MM.1S (cell line): ENCODE results near the gene PITRM1.

Experiments
- DNase-seq: peaks from one replicate; pipeline ENCODE4 v3.0.0-alpha.2; 2015
- H2AFZ ChIP-seq: fragments of 300-600 bp; sonication (generic); 2 replicates; pipeline ENCODE4 v1.6.0; 2016; ENCODE audit warnings: antibody characterized with exemption, low read length
- H3F3A ChIP-seq: fragments of 300-600 bp; sonication (generic); 2 replicates; pipeline ENCODE4 v1.6.1; 2016; ENCODE audit warnings: mild to moderate bottlenecking, antibody characterized with exemption, low read length, moderate library complexity, mixed read lengths; ENCODE audit not compliant: insufficient read depth
- H3K27ac ChIP-seq: fragments of 300-600 bp; sonication (generic); 2 replicates; pipeline ENCODE4 v1.5.1; 2016; ENCODE audit warnings: mild to moderate bottlenecking, low read length
- H3K27me3 ChIP-seq: fragments of 300-600 bp; sonication (generic); replicated peaks from 2 replicates; pipeline ENCODE4 v1.6.0; 2016; ENCODE audit warnings: low read length; ENCODE audit not compliant: insufficient read depth
- H3K36me3 ChIP-seq: fragments of 300-600 bp; sonication (generic); replicated peaks from 2 replicates; pipeline ENCODE4 v1.6.1; 2016; ENCODE audit warnings: mild to moderate bottlenecking, low read length, mixed read lengths; ENCODE audit not compliant: insufficient read depth
- H3K4me1 ChIP-seq: fragments of 300-600 bp; sonication (generic); 2 replicates; pipeline ENCODE4 v1.6.1; 2016; ENCODE audit warnings: low read length, mixed read lengths
- H3K4me2 ChIP-seq: fragments of 300-600 bp; sonication (generic); 2 replicates; pipeline ENCODE4 v1.6.0; 2016; ENCODE audit warnings: low read depth, low read length
- H3K4me3 ChIP-seq: fragments of 300-600 bp; sonication (generic); 2 replicates; pipeline ENCODE4 v1.5.1; 2016; ENCODE audit warnings: low read length, mixed read lengths
- H3K79me2 ChIP-seq: fragments of 300-600 bp; sonication (generic); 2 replicates; pipeline ENCODE4 v1.6.1; 2016; ENCODE audit warnings: mixed run types, low read length, mixed read lengths
- H3K9ac ChIP-seq: fragments of 300-600 bp; sonication (generic); 2 replicates; pipeline ENCODE4 v1.6.1; 2016; ENCODE audit warnings: low read length, mixed read lengths
- H3K9me2 ChIP-seq: fragments of 300-600 bp; sonication (generic); replicated peaks from 2 replicates; pipeline ENCODE4 v1.6.1; 2016; ENCODE audit warnings: mild to moderate bottlenecking, low read length, mixed read lengths; ENCODE audit not compliant: insufficient read depth
- H3K9me3 ChIP-seq: fragments of 300-600 bp; sonication (generic); replicated peaks from 2 replicates; pipeline ENCODE4 v1.6.1; 2016; ENCODE audit warnings: mild to moderate bottlenecking, low read length, mixed read lengths; ENCODE audit not compliant: insufficient read depth
- H4K20me1 ChIP-seq: fragments of 300-600 bp; sonication (generic); 2 replicates; pipeline ENCODE4 v1.6.1; 2016; ENCODE audit warnings: mild to moderate bottlenecking, low read length, moderate library complexity, mixed read lengths; ENCODE audit not compliant: insufficient read depth
- EZH2 ChIP-seq: fragments of 300-600 bp; sonication (generic); optimal IDR thresholded peaks from 2 replicates; pipeline ENCODE3; 2017; ENCODE audit warnings: low read depth, mild to moderate bottlenecking, antibody characterized with exemption, low read length, mixed read lengths
- EZH2phosphoT487 ChIP-seq: fragments of 300-600 bp; sonication (generic); IDR thresholded peaks from 2 replicates; pipeline ENCODE4 v1.6.1; 2018; ENCODE audit warnings: antibody characterized with exemption, low read length
- TF ChIP-seq, protein P1 (sequence below): fragments of 300-600 bp; sonication (generic); IDR thresholded peaks from 2 replicates; pipeline ENCODE4 v1.5.1; 2016; ENCODE audit warnings: antibody characterized with exemption, low read length, mixed read lengths

PITRM1 gene

DNA sequence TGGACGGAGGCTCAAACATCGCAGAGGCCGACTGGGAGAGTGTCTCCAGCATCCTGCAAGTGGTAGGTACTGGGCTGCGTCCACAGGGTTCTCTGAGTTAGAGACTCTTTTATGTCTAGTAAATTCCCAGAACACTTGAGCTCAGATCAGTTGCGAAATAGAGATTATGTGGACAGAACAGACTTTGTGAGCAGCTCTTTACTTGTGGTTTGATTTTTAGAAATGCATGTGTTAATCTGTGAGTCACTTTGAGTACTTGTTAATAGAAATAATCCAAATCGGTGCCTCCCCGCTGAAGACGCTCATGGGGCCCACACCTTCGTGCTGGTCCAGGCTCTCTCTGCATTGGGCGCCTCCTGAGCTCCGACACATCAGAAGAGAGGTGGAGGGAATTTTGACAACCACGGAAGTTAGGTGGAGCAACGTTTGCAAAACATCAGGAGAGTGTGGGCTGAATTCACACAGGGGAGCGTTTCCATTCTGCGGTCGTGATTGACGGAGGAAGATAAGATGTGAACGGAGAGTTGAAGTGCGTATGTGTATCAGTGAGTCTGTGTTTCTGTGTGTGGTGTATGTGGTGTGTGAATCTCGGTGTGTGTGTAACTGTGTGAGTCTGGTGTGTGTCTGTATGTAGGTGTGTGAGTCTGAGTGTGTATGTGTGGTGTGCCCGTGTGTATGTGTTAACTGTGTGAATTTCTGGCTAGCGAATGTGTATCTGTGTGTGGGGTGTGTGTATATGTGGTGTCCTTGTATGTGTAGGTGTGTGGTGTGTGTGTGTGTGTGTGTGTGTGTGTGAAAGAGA is 73.1 kb downstream of the PITRM1 start:
- Histone ChIP-seq H3K27me3 (no peaks in the 10 kb centered on the region), H3K9ac (no peak overlapping the region), H3K4me1 (no peaks in the 10 kb centered on the region), H3F3A (no peaks in the 10 kb centered on the region), H3K79me2 (no peaks in the 10 kb centered on the region), H3K4me3 (no peak overlapping the region), H3K36me3 (no peaks in the 10 kb centered on the region), H3K27ac (no peak overlapping the region), H3K4me2 (no peak overlapping the region), H2AFZ (no peak overlapping the region), H3K9me2 (no peaks in the 10 kb centered on the region), H4K20me1 (no peaks in the 10 kb centered on the region), H3K9me3 (no peaks in the 10 kb centered on the region; the same call in 1 of the 2 replicates)
- TF ChIP-seq, protein P1, sequence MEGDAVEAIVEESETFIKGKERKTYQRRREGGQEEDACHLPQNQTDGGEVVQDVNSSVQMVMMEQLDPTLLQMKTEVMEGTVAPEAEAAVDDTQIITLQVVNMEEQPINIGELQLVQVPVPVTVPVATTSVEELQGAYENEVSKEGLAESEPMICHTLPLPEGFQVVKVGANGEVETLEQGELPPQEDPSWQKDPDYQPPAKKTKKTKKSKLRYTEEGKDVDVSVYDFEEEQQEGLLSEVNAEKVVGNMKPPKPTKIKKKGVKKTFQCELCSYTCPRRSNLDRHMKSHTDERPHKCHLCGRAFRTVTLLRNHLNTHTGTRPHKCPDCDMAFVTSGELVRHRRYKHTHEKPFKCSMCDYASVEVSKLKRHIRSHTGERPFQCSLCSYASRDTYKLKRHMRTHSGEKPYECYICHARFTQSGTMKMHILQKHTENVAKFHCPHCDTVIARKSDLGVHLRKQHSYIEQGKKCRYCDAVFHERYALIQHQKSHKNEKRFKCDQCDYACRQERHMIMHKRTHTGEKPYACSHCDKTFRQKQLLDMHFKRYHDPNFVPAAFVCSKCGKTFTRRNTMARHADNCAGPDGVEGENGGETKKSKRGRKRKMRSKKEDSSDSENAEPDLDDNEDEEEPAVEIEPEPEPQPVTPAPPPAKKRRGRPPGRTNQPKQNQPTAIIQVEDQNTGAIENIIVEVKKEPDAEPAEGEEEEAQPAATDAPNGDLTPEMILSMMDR: no peak
- TF ChIP-seq EZH2phosphoT487: no peak
- TF ChIP-seq EZH2: no peak
- DNase-seq: no peak

DNA sequence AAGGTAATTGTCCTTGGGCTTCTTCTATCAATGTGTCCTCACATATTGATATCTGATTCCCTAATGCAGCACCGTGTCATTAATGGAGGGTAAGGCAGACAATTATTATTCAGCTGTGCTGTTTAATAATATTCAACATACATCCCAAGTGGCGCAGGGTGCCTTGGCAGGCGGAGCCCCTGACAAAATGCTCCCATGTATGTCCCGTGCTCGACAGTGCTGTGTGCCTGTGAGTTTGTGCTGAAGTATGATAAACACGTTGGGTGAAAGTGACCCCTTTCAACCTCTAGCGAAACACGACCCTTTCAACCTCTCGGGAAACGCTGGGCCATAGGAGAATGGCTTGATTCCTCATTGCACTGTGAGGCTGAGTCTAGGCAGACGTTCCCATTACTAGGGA is 73.9 kb downstream of the PITRM1 start:
- no peaks in the 10 kb centered on the region for H3K79me2 ChIP-seq
- no peaks in the 10 kb centered on the region for H3K36me3 ChIP-seq
- H3K4me2 ChIP-seq: no peak overlapping the region
- no peak overlapping the region for H2AFZ ChIP-seq
- no peaks in the 10 kb centered on the region for H3F3A ChIP-seq
- TF ChIP-seq EZH2phosphoT487 (no peak), EZH2 (no peak)
- TF ChIP-seq, protein P1: no peak
- no peaks in the 10 kb centered on the region; the same call in 1 of the 2 replicates for H3K9me3 ChIP-seq
- no peaks in the 10 kb centered on the region for H4K20me1 ChIP-seq
- no peak for DNase-seq
- H3K4me1 ChIP-seq: no peaks in the 10 kb centered on the region
- H3K27me3 ChIP-seq: no peaks in the 10 kb centered on the region
- no peak overlapping the region for H3K4me3 ChIP-seq
- no peaks in the 10 kb centered on the region for H3K9me2 ChIP-seq
- no peak overlapping the region for H3K9ac ChIP-seq
- no peak overlapping the region for H3K27ac ChIP-seq

GRCh38 chr10:3097160-3097559 is 75.4 kb downstream of the PITRM1 start:
- Histone ChIP-seq H3F3A (no peaks in the 10 kb centered on the region), H3K79me2 (no peaks in the 10 kb centered on the region), H3K9me3 (no peaks in the 10 kb centered on the region; the same call in 1 of the 2 replicates), H2AFZ (no peak overlapping the region), H3K27ac (no peak overlapping the region), H3K4me1 (no peaks in the 10 kb centered on the region), H3K4me2 (no peak overlapping the region), H3K36me3 (no peaks in the 10 kb centered on the region), H3K9ac (no peak overlapping the region), H3K27me3 (no peaks in the 10 kb centered on the region), H3K4me3 (no peak overlapping the region), H4K20me1 (no peaks in the 10 kb centered on the region), H3K9me2 (no peaks in the 10 kb centered on the region)
- TF ChIP-seq EZH2: no peak
- TF ChIP-seq, protein P1: no peak
- TF ChIP-seq EZH2phosphoT487: no peak
- DNase-seq: no peak
